HEK293 (cell line): ENCODE results near the gene SH3BGR.
A peak's percentile ranks its signal among the peaks of the same experiment; 100 is the strongest.

Experiments used
- CTCF ChIA-PET: fragments of 350-600 bp; formaldehyde crosslinking; extraction: SDS; loops from one replicate; lab custom pipeline; 2021; ENCODE audit warnings: antibody characterized with exemption; lab: Yijun Ruan, JAX
- POLR2A ChIA-PET: fragments of 300-600 bp; formaldehyde crosslinking; extraction: SDS; loops from one replicate; lab custom pipeline; 2020; ENCODE audit warnings: antibody characterized with exemption, inconsistent platforms; lab: Yijun Ruan, JAX
- H3K27ac ChIP-seq: fragments of 200-500 bp; sonication (Bioruptor generic); 2 replicates; pipeline ENCODE4 v1.5.1; 2014; ENCODE audit warnings: low read depth, low read length, control low read depth, inconsistent platforms; ENCODE audit errors: extremely low read depth
- H3K36me3 ChIP-seq, 2 experiments: fragments of 200-500 bp in 1 of 2; sonication (Bioruptor generic) in 1 of 2; 1 replicate in 1 of 2; 2 replicates in 1 of 2; pipeline ENCODE4 v1.5.1; 2014 to 2017; ENCODE audit warnings: inconsistent platforms in 2 of 2, low read length in 2 of 2; ENCODE audit not compliant: control insufficient read depth in 2 of 2, insufficient read depth in 1 of 2
- H3K4me1 ChIP-seq: fragments of 200-500 bp; sonication (Bioruptor generic); 2 replicates; pipeline ENCODE4 v1.5.1; 2014; ENCODE audit warnings: mild to moderate bottlenecking, low read length, inconsistent platforms; ENCODE audit not compliant: control insufficient read depth, insufficient read depth
- H3K4me3 ChIP-seq: 2 replicates; pipeline ENCODE4 v1.5.1; 2011; ENCODE audit warnings: low read depth, mild to moderate bottlenecking, control low read depth, low read length, moderate library complexity
- H3K9me3 ChIP-seq: fragments of 200-500 bp; sonication (Bioruptor generic); 2 replicates; pipeline ENCODE4 v1.5.1; 2014; ENCODE audit warnings: low read depth, low read length, inconsistent platforms; ENCODE audit not compliant: control insufficient read depth, insufficient read depth
- KLF10 ChIP-seq: fragments of 450-650 bp; IDR thresholded peaks from 2 replicates; pipeline ENCODE4 v1.5.1; 2018; ENCODE audit warnings: missing biosample characterization, mild to moderate bottlenecking, missing genetic modification characterization
- OVOL3 ChIP-seq: fragments of 450-650 bp; formaldehyde crosslinking; IDR thresholded peaks from 2 replicates; pipeline ENCODE4 v1.5.1; 2016; ENCODE audit warnings: missing biosample characterization, missing genetic modification characterization
- REPIN1 ChIP-seq: fragments of 450-650 bp; formaldehyde crosslinking; IDR thresholded peaks from 2 replicates; pipeline ENCODE4 v1.5.1; 2017; ENCODE audit warnings: missing biosample characterization, missing genetic modification characterization, low read depth
- SALL2 ChIP-seq: fragments of 450-650 bp; formaldehyde crosslinking; IDR thresholded peaks from 2 replicates; pipeline ENCODE4 v1.5.0; 2017; ENCODE audit warnings: missing biosample characterization, mild to moderate bottlenecking, missing genetic modification characterization, borderline replicate concordance
- ZFP69B ChIP-seq: fragments of 450-650 bp; formaldehyde crosslinking; IDR thresholded peaks from 2 replicates; pipeline ENCODE4 v1.5.1; 2016; ENCODE audit warnings: missing biosample characterization, missing genetic modification characterization
- ZNF133 ChIP-seq: fragments of 450-650 bp; formaldehyde crosslinking; IDR thresholded peaks from 2 replicates; pipeline ENCODE4 v1.5.1; 2016; ENCODE audit warnings: missing biosample characterization, missing genetic modification characterization
- ZNF146 ChIP-seq: fragments of 450-650 bp; formaldehyde crosslinking; IDR thresholded peaks from 2 replicates; pipeline ENCODE4 v1.5.1; 2016; ENCODE audit warnings: missing biosample characterization, missing genetic modification characterization
- ZNF155 ChIP-seq: fragments of 450-650 bp; formaldehyde crosslinking; IDR thresholded peaks from 2 replicates; pipeline ENCODE4 v1.5.1; 2016; ENCODE audit warnings: missing biosample characterization, missing genetic modification characterization
- ZNF169 ChIP-seq: fragments of 450-650 bp; formaldehyde crosslinking; IDR thresholded peaks from 2 replicates; pipeline ENCODE4 v1.5.1; 2016; ENCODE audit warnings: missing biosample characterization, missing genetic modification characterization
- ZNF266 ChIP-seq: fragments of 450-650 bp; formaldehyde crosslinking; IDR thresholded peaks from 2 replicates; pipeline ENCODE4 v1.5.1; 2016; ENCODE audit warnings: missing biosample characterization, missing genetic modification characterization, low read depth
- ZNF324 ChIP-seq: fragments of 450-650 bp; formaldehyde crosslinking; IDR thresholded peaks from 2 replicates; pipeline ENCODE4 v1.5.1; 2016; ENCODE audit warnings: missing biosample characterization, missing genetic modification characterization
- ZNF366 ChIP-seq: fragments of 450-650 bp; formaldehyde crosslinking; conservative IDR thresholded peaks from 2 replicates; pipeline ENCODE4 v1.5.1; 2016; ENCODE audit warnings: missing biosample characterization, missing genetic modification characterization
- ZNF473 ChIP-seq: fragments of 450-650 bp; formaldehyde crosslinking; IDR thresholded peaks from 2 replicates; pipeline ENCODE4 v1.5.1; 2017; ENCODE audit warnings: missing biosample characterization, missing genetic modification characterization
- ZNF529 ChIP-seq: fragments of 450-650 bp; formaldehyde crosslinking; IDR thresholded peaks from 2 replicates; pipeline ENCODE4 v1.5.1; 2017; ENCODE audit warnings: missing genetic modification characterization, missing biosample characterization; ENCODE audit not compliant: insufficient replicate concordance
- ZNF544 ChIP-seq: fragments of 450-650 bp; formaldehyde crosslinking; IDR thresholded peaks from 2 replicates; pipeline ENCODE4 v1.5.0; 2017; ENCODE audit warnings: missing biosample characterization, missing genetic modification characterization
- ZNF548 ChIP-seq: fragments of 450-650 bp; formaldehyde crosslinking; IDR thresholded peaks from 2 replicates; pipeline ENCODE4 v1.5.1; 2016; ENCODE audit warnings: missing biosample characterization, missing genetic modification characterization
- ZNF776 ChIP-seq: fragments of 450-650 bp; formaldehyde crosslinking; IDR thresholded peaks from 2 replicates; pipeline ENCODE4 v1.5.0; 2017; ENCODE audit warnings: missing biosample characterization, missing genetic modification characterization, borderline replicate concordance
- ZNF777 ChIP-seq: fragments of 450-650 bp; formaldehyde crosslinking; IDR thresholded peaks from 2 replicates; pipeline ENCODE4 v1.5.1; 2017; ENCODE audit warnings: missing biosample characterization, missing genetic modification characterization, borderline replicate concordance
- ZNF791 ChIP-seq: fragments of 450-650 bp; formaldehyde crosslinking; IDR thresholded peaks from 2 replicates; pipeline ENCODE4 v1.5.1; 2016; ENCODE audit warnings: missing biosample characterization, missing genetic modification characterization
- ZNF792 ChIP-seq: fragments of 450-650 bp; formaldehyde crosslinking; IDR thresholded peaks from 2 replicates; pipeline ENCODE4 v1.5.1; 2016; ENCODE audit warnings: missing biosample characterization, missing genetic modification characterization
- ZNF837 ChIP-seq: fragments of 450-650 bp; formaldehyde crosslinking; IDR thresholded peaks from 2 replicates; pipeline ENCODE4 v1.5.1; 2016; ENCODE audit warnings: missing biosample characterization, missing genetic modification characterization
- ZSCAN16 ChIP-seq: fragments of 450-650 bp; formaldehyde crosslinking; IDR thresholded peaks from 2 replicates; pipeline ENCODE4 v1.5.1; 2016; ENCODE audit warnings: missing biosample characterization, missing genetic modification characterization
- ZXDB ChIP-seq: fragments of 450-650 bp; formaldehyde crosslinking; IDR thresholded peaks from 2 replicates; pipeline ENCODE4 v1.5.1; 2016; ENCODE audit warnings: missing biosample characterization, missing genetic modification characterization
- TF ChIP-seq, protein P1 (sequence below): fragments of 450-650 bp; formaldehyde crosslinking; IDR thresholded peaks from 2 replicates; pipeline ENCODE4 v1.5.1; 2016; ENCODE audit warnings: missing biosample characterization, missing genetic modification characterization
- TF ChIP-seq, protein P2 (sequence below): fragments of 450-650 bp; formaldehyde crosslinking; IDR thresholded peaks from 2 replicates; pipeline ENCODE4 v1.5.1; 2016; ENCODE audit warnings: missing biosample characterization, missing genetic modification characterization
- TF ChIP-seq, protein P3 (sequence below): fragments of 450-650 bp; formaldehyde crosslinking; IDR thresholded peaks from 2 replicates; pipeline ENCODE4 v1.5.1; 2016; ENCODE audit warnings: missing biosample characterization, missing genetic modification characterization
- TF ChIP-seq, protein P4 (sequence below): fragments of 450-650 bp; formaldehyde crosslinking; IDR thresholded peaks from 2 replicates; pipeline ENCODE4 v1.5.1; 2016; ENCODE audit warnings: missing biosample characterization, missing genetic modification characterization

The SH3BGR gene

DNA sequence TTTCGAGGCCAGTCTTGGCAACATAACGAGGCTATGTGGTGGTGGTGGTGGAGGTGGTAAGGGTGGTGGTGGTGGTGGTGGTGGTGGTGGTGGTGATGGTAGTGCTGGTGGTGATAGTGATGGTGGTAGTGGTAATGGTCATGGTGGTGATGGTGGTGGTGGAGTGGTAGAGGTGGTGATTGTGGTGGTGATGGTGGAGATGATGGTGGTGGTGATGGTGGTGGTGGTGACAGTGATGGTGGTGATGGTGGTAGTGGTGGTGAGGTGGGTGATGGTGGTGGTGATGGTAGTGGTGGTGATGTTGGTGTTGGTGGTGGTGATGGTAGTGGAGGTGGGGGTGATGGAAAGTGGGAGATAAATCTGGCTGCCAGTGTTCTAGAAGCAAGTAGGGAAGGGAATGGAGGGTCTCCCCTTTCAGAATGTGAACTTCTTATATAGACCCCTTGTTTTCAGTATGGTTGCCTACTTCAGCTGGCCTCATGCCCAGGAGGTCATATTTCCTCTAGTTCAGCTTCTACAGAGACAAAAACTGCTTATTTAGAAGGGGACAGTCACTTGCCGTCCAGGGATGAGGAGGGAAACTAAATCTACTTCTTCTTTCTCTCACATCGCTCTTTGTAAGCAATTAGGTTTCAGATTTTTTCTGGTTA is 27.5 kb downstream of the SH3BGR start:
- peaks cover 5% of the 10 kb centered on the region for H3K4me1 ChIP-seq
- ChIA-PET POLR2A (no interaction called here), CTCF (no interaction called here)
- no peak overlapping the region for H3K4me3 ChIP-seq
- no peaks in the 10 kb centered on the region for H3K9me3 ChIP-seq
- no peak overlapping the region for H3K27ac ChIP-seq
- no peaks in the 10 kb centered on the region for H3K36me3 ChIP-seq
- TF ChIP-seq KLF10 (tag by site-specific recombination) (no peak), ZNF777 (tag by site-specific recombination) (no peak), REPIN1 (tag by site-specific recombination) (no peak), ZNF837 (tag by site-specific recombination) (no peak), ZFP69B (tag by site-specific recombination) (no peak), ZNF529 (tag by site-specific recombination) (no peak), ZNF791 (peak; percentile 63; the same call in 1 of the 2 replicates), ZNF544 (0 out of 2 replicates have a peak, but pooled peaks have one; percentile 12), ZNF792 (no peak), ZNF366 (tag by site-specific recombination) (no peak), ZNF548 (tag by site-specific recombination) (no peak), ZNF146 (tag by site-specific recombination) (no peak), ZNF133 (tag by site-specific recombination) (no peak), ZNF776 (tag by site-specific recombination) (0 out of 2 replicates have a peak, but pooled peaks have one; percentile 61), ZXDB (tag by site-specific recombination) (no peak), ZNF473 (tag by site-specific recombination) (no peak), ZNF169 (tag by site-specific recombination) (no peak), ZSCAN16 (tag by site-specific recombination) (no peak), ZNF324 (no peak), ZNF266 (tag by site-specific recombination) (no peak), SALL2 (tag by site-specific recombination) (peak; percentile 44; the same call in 1 of the 2 replicates), ZNF155 (no peak), OVOL3 (no peak)
- TF ChIP-seq, protein P1, sequence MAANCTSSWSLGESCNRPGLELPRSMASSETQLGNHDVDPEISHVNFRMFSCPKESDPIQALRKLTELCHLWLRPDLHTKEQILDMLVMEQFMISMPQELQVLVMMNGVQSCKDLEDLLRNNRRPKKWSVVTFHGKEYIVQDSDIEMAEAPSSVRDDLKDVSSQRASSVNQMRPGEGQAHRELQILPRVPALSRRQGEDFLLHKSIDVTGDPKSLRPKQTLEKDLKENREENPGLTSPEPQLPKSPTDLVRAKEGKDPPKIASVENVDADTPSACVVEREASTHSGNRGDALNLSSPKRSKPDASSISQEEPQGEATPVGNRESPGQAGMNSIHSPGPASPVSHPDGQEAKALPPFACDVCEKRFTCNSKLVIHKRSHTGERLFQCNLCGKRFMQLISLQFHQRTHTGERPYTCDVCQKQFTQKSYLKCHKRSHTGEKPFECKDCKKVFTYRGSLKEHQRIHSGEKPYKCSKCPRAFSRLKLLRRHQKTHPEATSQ (tag by site-specific recombination): peak; percentile 18; the same call in 1 of the 2 replicates
- TF ChIP-seq, protein P2, sequence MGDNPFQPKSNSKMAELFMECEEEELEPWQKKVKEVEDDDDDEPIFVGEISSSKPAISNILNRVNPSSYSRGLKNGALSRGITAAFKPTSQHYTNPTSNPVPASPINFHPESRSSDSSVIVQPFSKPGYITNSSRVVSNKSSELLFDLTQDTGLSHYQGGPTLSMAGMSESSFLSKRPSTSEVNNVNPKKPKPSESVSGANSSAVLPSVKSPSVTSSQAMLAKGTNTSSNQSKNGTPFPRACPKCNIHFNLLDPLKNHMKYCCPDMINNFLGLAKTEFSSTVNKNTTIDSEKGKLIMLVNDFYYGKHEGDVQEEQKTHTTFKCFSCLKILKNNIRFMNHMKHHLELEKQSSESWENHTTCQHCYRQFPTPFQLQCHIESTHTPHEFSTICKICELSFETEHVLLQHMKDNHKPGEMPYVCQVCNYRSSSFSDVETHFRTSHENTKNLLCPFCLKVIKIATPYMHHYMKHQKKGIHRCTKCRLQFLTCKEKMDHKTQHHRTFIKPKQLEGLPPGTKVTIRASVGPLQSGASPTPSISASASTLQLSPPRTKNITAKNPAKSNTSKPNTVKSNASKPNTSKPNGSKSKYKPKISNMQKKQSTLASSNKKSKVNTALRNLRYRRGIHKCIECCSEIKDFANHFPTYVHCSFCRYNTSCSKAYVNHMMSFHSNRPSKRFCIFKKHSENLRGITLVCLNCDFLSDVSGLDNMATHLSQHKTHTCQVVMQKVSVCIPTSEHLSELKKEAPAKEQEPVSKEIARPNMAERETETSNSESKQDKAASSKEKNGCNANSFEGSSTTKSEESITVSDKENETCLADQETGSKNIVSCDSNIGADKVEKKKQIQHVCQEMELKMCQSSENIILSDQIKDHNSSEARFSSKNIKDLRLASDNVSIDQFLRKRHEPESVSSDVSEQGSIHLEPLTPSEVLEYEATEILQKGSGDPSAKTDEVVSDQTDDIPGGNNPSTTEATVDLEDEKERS: no peak
- TF ChIP-seq, protein P3, sequence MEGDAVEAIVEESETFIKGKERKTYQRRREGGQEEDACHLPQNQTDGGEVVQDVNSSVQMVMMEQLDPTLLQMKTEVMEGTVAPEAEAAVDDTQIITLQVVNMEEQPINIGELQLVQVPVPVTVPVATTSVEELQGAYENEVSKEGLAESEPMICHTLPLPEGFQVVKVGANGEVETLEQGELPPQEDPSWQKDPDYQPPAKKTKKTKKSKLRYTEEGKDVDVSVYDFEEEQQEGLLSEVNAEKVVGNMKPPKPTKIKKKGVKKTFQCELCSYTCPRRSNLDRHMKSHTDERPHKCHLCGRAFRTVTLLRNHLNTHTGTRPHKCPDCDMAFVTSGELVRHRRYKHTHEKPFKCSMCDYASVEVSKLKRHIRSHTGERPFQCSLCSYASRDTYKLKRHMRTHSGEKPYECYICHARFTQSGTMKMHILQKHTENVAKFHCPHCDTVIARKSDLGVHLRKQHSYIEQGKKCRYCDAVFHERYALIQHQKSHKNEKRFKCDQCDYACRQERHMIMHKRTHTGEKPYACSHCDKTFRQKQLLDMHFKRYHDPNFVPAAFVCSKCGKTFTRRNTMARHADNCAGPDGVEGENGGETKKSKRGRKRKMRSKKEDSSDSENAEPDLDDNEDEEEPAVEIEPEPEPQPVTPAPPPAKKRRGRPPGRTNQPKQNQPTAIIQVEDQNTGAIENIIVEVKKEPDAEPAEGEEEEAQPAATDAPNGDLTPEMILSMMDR (tag by site-specific recombination): no peak
- TF ChIP-seq, protein P4, sequence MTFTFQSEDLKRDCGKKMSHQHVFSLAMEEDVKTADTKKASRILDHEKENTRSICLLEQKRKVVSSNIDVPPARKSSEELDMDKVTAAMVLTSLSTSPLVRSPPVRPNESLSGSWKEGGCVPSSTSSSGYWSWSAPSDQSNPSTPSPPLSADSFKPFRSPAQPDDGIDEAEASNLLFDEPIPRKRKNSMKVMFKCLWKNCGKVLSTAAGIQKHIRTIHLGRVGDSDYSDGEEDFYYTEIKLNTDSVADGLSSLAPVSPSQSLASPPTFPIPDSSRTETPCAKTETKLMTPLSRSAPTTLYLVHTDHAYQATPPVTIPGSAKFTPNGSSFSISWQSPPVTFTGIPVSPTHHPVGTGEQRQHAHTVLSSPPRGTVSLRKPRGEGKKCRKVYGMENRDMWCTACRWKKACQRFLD (tag by site-specific recombination): no peak
